K562 (cell line): ENCODE results near the gene ZNF366. TPM values are rescaled to one million over a fixed set of nuclear protein-coding genes. Genes with fewer than 3 reads are reported as not detected.

Experiments used
- ATF4 ChIP-seq: fragments of 450-650 bp; formaldehyde crosslinking; IDR thresholded peaks from 2 replicates; pipeline ENCODE4 v1.4.0; 2022; ENCODE audit warnings: mild to moderate bottlenecking, moderate library complexity
- CEBPB ChIP-seq: fragments of 450-650 bp; IDR thresholded peaks from 2 replicates; pipeline ENCODE4 v1.6.1; 2016; ENCODE audit warnings: missing genetic modification characterization, missing compliant biosample characterization
- E4F1 ChIP-seq: fragments of 250-450 bp; sonication (Bioruptor Pico); IDR thresholded peaks from 2 replicates; pipeline ENCODE4 v1.5.0; 2021; ENCODE audit warnings: mild to moderate bottlenecking, borderline replicate concordance
- ELF4 ChIP-seq: fragments of 450-650 bp; formaldehyde crosslinking; IDR thresholded peaks from 2 replicates; pipeline ENCODE4 v1.4.0; 2022; ENCODE audit warnings: missing genetic modification characterization
- FOXA1 ChIP-seq: fragments of 450-650 bp; IDR thresholded peaks from 2 replicates; pipeline ENCODE4 v1.6.1; 2016; ENCODE audit warnings: mild to moderate bottlenecking, borderline replicate concordance
- MTA1 ChIP-seq: fragments of 450-650 bp; IDR thresholded peaks from 2 replicates; pipeline ENCODE4 v1.6.1; 2017; ENCODE audit warnings: borderline replicate concordance
- NR4A1 ChIP-seq, 2 experiments: fragments of 250-450 bp in 1 of 2; fragments of 450-650 bp in 1 of 2; sonication (Bioruptor Pico) in 1 of 2; IDR thresholded peaks; 2 replicates each; pipeline versions ENCODE4 v1.4.0 to v1.6.1; 2016 to 2020; ENCODE audit warnings: mild to moderate bottlenecking in 2 of 2, missing compliant biosample characterization in 1 of 2, missing genetic modification characterization in 1 of 2, moderate library complexity in 1 of 2
- RAD51 ChIP-seq: fragments of 450-650 bp; IDR thresholded peaks from 2 replicates; pipeline ENCODE4 v1.7.1; 2016; ENCODE audit warnings: low read depth, mild to moderate bottlenecking, borderline replicate concordance
- VEZF1 ChIP-seq: fragments of 200-800 bp; sonication (Bioruptor generic); IDR thresholded peaks from 2 replicates; pipeline ENCODE4 v1.6.1; 2017; ENCODE audit warnings: missing genetic modification characterization, missing compliant biosample characterization
- XRCC3 ChIP-seq: fragments of 450-650 bp; IDR thresholded peaks from 2 replicates; pipeline ENCODE4 v1.6.1; 2017; ENCODE audit warnings: mild to moderate bottlenecking, moderate library complexity
- ZBTB40 ChIP-seq, 2 experiments: fragments of 450-650 bp in 1 of 2; sonication (generic) in 1 of 2; formaldehyde crosslinking in 1 of 2; IDR thresholded peaks; 2 replicates each; pipeline versions ENCODE4 v1.7.1 to v1.9.0; 2016 to 2022; ENCODE audit warnings: inconsistent platforms in 1 of 2, mild to moderate bottlenecking in 1 of 2, missing genetic modification reagents in 1 of 2
- ZNF197 ChIP-seq: fragments of 200-800 bp; sonication (Bioruptor generic); IDR thresholded peaks from 2 replicates; pipeline ENCODE4 v1.6.1; 2016; ENCODE audit warnings: low read depth, missing genetic modification characterization, missing compliant biosample characterization
- polyA plus RNA-seq, 8 experiments: library from polyadenylated mRNA; depleted of rRNA in 4 of 8; stranded (reverse) in 5 of 8; unstranded in 3 of 8; fragments of >200 nt; fragmentation: Nextera tagmentation in 2 of 8; fragmentation: Illumina TruSeq in 1 of 8; extraction: Ambion mirVana in 2 of 8; extraction: Trizol in 1 of 8; gene quantifications; 2 replicates each; pipeline versions ENCODE4 v1.2.1 to v1.2.3, GENCODE V29; 2011 to 2014; ENCODE audit warnings: inconsistent platforms in 1 of 8, missing spikeins in 1 of 8
- total RNA-seq, 7 experiments: library from RNA; depleted of rRNA in 6 of 7; stranded (reverse); fragments of >200 nt in 6 of 7; fragmentation: Illumina TruSeq in 2 of 7; extraction: Trizol in 2 of 7; gene quantifications; 2 replicates each; pipeline versions ENCODE4 v1.2.1 to v1.2.3, GENCODE V29; 2011 to 2021; ENCODE audit warnings: low replicate concordance in 1 of 7

The ZNF366 gene
- total and polyA plus RNA-seq, 9 of the 15 experiments (the other 6 are each of a cell fraction or from before 2014, with no cell fraction given) = not detected

GRCh38 chr5:72408603-72409002 lies 98.6 kb downstream of the ZNF366 start (continued):
- TF ChIP-seq ZBTB40 (IDR thresholded peaks at IDR 0.05) (no peak), ZBTB40 (CRISPR knock-in tag; IDR thresholded peaks at IDR 0.05) (no peak), VEZF1 (CRISPR knock-in tag) (no peak), NR4A1 (CRISPR knock-in tag; IDR thresholded peaks at IDR 0.05) (no peak), NR4A1 (tag; IDR thresholded peaks at IDR 0.05) (no peak), ZNF197 (no peak), RAD51 (peak; percentile 42; the same call in 1 of the 2 replicates), ATF4 (CRISPR knock-in tag) (0 out of 2 replicates have a peak, but pooled peaks have one; percentile 24), XRCC3 (no peak), MTA1 (no peak), CEBPB (tag) (peak; percentile 36; the same call in 1 of the 2 replicates), ELF4 (CRISPR knock-in tag) (no peak), FOXA1 (no peak), E4F1 (CRISPR knock-in tag) (no peak)
